Measurements from ENCODE around the gene ENTPD5.
"Not testable (repeated sequence)": the region's sequence is repeated elsewhere in the genome, so short reads cannot be mapped to it uniquely, and the experiment has no call there.

Gene ENTPD5

GRCh38 chr14:73937012-73937411, 82.1 kb downstream of the ENTPD5 start:
- DNase-seq, result no peak

GRCh38 chr14:73936548-73936947, 82.5 kb downstream of the ENTPD5 start:
- DNase-seq, result no peak

DNA sequence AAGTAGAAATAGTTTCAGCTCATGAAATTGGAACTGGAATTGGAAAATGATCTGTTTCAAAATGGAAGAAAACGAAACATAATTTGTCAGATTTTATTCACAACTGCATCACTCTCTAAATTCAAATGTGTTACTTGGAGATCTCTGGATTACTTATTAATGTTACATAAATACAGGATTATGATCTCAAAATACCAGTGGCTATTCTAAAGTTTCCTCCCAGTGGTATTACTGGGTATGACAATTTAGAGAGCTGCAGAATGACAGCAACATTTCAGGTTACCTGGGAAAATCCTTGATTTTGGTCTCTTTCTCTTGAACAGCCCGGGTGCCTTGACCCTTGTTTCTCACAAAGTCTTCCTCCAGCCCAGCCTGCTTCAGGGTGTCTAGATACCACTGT, 83.4 kb downstream of the ENTPD5 start:
- DNase-seq, result no peak

DNA sequence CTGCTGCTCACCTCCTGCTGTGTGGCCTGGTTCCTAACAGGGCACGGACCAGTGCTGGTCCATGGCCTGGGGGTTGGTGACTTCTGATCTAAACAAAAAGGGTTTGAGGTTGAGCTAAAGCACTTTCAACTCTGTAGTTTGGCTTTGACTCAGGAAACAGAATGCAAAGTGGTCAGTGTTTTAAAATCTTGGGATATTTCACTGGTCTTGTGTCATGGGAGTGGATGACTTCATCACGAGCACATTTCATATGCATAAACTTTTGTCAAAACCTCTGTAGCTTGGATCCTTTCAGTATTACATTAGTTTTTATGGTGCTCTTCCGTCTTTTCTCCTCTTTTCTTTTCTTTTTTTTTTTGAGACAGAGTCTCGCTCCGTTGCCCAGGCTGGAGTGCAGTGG, 94.8 kb downstream of the ENTPD5 start:
- no peak for DNase-seq

- not testable (repeated sequence) for DNase-seq
These were observed 99.6 kb downstream of the ENTPD5 start for GRCh38 chr14:73919457-73919856.

DNA sequence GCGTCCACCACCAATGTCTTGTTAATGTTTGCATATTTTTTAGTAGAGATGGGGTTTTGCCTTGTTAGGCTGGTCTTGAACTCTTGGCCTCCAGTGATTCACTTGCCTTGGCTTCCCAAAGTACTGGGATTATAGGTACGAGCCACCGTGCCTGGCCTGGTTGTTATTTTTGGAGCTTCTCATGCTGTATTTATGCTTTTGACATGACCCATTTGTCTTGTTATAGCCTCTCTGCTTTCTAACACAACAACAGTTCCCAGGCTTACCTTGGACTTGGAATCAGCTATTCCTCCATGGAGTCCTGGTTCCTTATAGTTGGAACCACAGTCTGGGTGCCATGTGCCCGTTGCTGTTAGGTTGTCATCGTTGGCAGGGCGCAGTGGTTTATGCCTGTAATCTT, 102.8 kb downstream of the ENTPD5 start:
- no peak for DNase-seq

- no peak for DNase-seq
These were observed 105.8 kb downstream of the ENTPD5 start for GRCh38 chr14:73913256-73913655.

- no peak for DNase-seq
These were observed 109.4 kb downstream of the ENTPD5 start for GRCh38 chr14:73909681-73910080.
